Renal cortex interstitium (tissue), 11 donors: ENCODE data around the gene LDLRAD3. TPM values are rescaled to one million over a fixed set of nuclear protein-coding genes. Genes with fewer than 3 reads are reported as not detected.
"Not testable (repeated sequence)": the region's sequence is repeated elsewhere in the genome, so short reads cannot be mapped to it uniquely, and the experiment has no call there.

ENCODE experiments used
- DNase-seq, 11 donors: peaks; one replicate each; pipeline ENCODE4 v3.0.0-alpha.2; 2013; ENCODE audit warnings: low read depth in 9 of 11, low spot score in 4 of 11; ENCODE audit errors: extremely low read depth in 1 of 11
- polyA plus RNA-seq, 3 donors: library from polyadenylated mRNA; unstranded; fragments of 120-200 nt; gene quantifications; one replicate each; pipeline ENCODE4 v1.2.1, GENCODE V29; 2013; ENCODE audit not compliant: insufficient read length in 3 of 3

Gene LDLRAD3
- polyA plus RNA-seq, 3 donors: 23.5 to 25.2 (median 24.8) TPM

GRCh38 chr11:36008584-36008983, 64.7 kb downstream of the LDLRAD3 start:
- no peak for DNase-seq

- DNase-seq: no peak
Measured at GRCh38 chr11:36009473-36009872, 65.6 kb downstream of the LDLRAD3 start.

- no peak for DNase-seq
Measured at GRCh38 chr11:36010010-36010740, 66.3 kb downstream of the LDLRAD3 start.

- DNase-seq: no peak
Measured at GRCh38 chr11:36011574-36011973, 67.7 kb downstream of the LDLRAD3 start.

- DNase-seq: no peak
Measured at GRCh38 chr11:36012455-36012854, 68.6 kb downstream of the LDLRAD3 start.

- no peak for DNase-seq
Measured at GRCh38 chr11:36012979-36013378, 69.1 kb downstream of the LDLRAD3 start.

GRCh38 chr11:36013446-36013845, 69.6 kb downstream of the LDLRAD3 start:
- not testable (repeated sequence) for DNase-seq

GRCh38 chr11:36013950-36014897, 70.4 kb downstream of the LDLRAD3 start:
- no peak for DNase-seq

GRCh38 chr11:36014898-36015665, 71.2 kb downstream of the LDLRAD3 start:
- DNase-seq: no peak

- DNase-seq: no peak
Measured at GRCh38 chr11:36015799-36016198, 71.9 kb downstream of the LDLRAD3 start.

- no peak for DNase-seq
Measured at GRCh38 chr11:36016263-36016662, 72.4 kb downstream of the LDLRAD3 start.

GRCh38 chr11:36016709-36017108, 72.8 kb downstream of the LDLRAD3 start:
- no peak for DNase-seq

GRCh38 chr11:36019005-36019596, 75.2 kb downstream of the LDLRAD3 start:
- DNase-seq: no peak

- no peak for DNase-seq
Measured at GRCh38 chr11:36019722-36020121, 75.9 kb downstream of the LDLRAD3 start.

- DNase-seq: no peak
Measured at GRCh38 chr11:36022882-36023281, 79.0 kb downstream of the LDLRAD3 start.

- no peak for DNase-seq
Measured at GRCh38 chr11:36023922-36024321, 80.1 kb downstream of the LDLRAD3 start.

- no peak for DNase-seq
Measured at GRCh38 chr11:36024716-36025115, 80.9 kb downstream of the LDLRAD3 start.

- DNase-seq: no peak
Measured at GRCh38 chr11:36026315-36026968, 82.6 kb downstream of the LDLRAD3 start.

GRCh38 chr11:36027731-36028130, 83.9 kb downstream of the LDLRAD3 start:
- no peak for DNase-seq
